ENCODE measurements around the gene PCK2. TPM values are rescaled to one million over a fixed set of nuclear protein-coding genes. Genes with fewer than 3 reads are reported as not detected.

PCK2 gene
- total and polyA plus RNA-seq, 2 of the 8 experiments (the other 6 are each of a cell fraction or from before 2014, with no cell fraction given), result 81.9 to 115 TPM

DNA sequence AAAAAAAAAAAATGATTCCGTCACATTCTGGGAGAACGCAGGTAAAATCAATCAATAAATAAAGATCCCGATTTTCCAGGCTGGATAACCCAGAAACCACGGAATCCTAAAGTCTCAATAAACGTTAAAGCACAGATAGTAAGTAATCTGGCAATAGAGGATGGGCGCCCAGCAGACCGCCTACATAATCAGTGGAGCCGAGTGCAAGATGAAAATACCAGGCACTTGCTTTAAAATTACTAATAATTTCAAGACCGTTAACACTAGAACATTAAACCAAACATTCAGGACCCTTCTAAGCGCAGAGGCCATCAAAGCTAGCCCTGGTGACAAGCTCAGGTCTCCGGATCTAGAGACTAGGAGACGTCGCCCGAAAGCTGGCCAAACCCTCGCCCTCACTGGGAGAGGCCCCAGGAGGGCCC is 19.3 kb downstream of the PCK2 start (continued):
- TF ChIP-seq HDAC6 (IDR thresholded peaks at IDR 0.05; ENCODE audit: low read depth, low read length), result no peak
- TF ChIP-seq, protein P1, sequence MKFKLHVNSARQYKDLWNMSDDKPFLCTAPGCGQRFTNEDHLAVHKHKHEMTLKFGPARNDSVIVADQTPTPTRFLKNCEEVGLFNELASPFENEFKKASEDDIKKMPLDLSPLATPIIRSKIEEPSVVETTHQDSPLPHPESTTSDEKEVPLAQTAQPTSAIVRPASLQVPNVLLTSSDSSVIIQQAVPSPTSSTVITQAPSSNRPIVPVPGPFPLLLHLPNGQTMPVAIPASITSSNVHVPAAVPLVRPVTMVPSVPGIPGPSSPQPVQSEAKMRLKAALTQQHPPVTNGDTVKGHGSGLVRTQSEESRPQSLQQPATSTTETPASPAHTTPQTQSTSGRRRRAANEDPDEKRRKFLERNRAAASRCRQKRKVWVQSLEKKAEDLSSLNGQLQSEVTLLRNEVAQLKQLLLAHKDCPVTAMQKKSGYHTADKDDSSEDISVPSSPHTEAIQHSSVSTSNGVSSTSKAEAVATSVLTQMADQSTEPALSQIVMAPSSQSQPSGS (IDR thresholded peaks at IDR 0.05; ENCODE audit: low read length), result no peak
- no peak for TF ChIP-seq EP300 (IDR thresholded peaks at IDR 0.05; ENCODE audit: borderline replicate concordance in 1 of 2, low read depth in 2 of 2, low read length in 2 of 2)
- TF ChIP-seq RAD21 (IDR thresholded peaks at IDR 0.05 in 1 of 2, conservative IDR thresholded peaks at IDR 0.05 in 1 of 2; ENCODE audit: low read depth in 2 of 2, low read length in 2 of 2), result no peak
- TF ChIP-seq RXRA (IDR thresholded peaks at IDR 0.05; ENCODE audit: insufficient read depth, low read depth, low read length), result no peak
- TF ChIP-seq, protein P2, sequence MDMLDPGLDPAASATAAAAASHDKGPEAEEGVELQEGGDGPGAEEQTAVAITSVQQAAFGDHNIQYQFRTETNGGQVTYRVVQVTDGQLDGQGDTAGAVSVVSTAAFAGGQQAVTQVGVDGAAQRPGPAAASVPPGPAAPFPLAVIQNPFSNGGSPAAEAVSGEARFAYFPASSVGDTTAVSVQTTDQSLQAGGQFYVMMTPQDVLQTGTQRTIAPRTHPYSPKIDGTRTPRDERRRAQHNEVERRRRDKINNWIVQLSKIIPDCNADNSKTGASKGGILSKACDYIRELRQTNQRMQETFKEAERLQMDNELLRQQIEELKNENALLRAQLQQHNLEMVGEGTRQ (IDR thresholded peaks at IDR 0.05; ENCODE audit: low read length), result no peak

Measured in H1 (cell line).